Stimulated activated CD4-positive, alpha-beta T cell treated with anti-CD3 and anti-CD28 coated beads, Interleukin-2, amount 100 ng/mL, for 48 hours (primary cell): ENCODE results near the gene FPR1.
A peak's percentile ranks its signal among the peaks of the same experiment; 100 is the strongest.

Experiments
- DNase-seq, 2 donors: peaks; one replicate each; pipeline ENCODE4 v3.0.0-alpha.2; 2020

The FPR1 gene, protein sequence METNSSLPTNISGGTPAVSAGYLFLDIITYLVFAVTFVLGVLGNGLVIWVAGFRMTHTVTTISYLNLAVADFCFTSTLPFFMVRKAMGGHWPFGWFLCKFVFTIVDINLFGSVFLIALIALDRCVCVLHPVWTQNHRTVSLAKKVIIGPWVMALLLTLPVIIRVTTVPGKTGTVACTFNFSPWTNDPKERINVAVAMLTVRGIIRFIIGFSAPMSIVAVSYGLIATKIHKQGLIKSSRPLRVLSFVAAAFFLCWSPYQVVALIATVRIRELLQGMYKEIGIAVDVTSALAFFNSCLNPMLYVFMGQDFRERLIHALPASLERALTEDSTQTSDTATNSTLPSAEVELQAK

DNA sequence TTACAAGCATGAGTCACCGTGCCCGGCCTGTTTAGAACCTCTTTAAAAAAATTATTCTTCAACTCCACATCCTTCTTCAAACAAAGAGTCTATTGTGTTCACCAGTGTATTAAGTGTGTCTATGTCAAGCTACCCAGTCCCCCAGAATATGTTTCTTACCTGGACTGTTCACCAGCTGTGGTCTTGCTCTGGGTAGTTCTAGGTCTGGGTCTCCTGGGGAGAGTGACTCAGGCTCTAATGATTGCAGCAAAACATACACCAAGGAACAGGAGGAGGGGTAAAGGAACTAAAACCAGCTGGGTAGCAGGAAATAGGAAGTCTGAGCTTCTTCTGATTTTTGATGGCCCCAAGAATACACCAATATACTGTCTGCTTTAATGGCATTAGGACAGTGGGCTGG, at the start of gene FPR1:
Gene FPR1, minus strand, starts transcription at position 224 of the 400 bp plus-strand sequence. CDS start 4,884 bp downstream, outside the sequence.
- DNase-seq, result no peak

DNA sequence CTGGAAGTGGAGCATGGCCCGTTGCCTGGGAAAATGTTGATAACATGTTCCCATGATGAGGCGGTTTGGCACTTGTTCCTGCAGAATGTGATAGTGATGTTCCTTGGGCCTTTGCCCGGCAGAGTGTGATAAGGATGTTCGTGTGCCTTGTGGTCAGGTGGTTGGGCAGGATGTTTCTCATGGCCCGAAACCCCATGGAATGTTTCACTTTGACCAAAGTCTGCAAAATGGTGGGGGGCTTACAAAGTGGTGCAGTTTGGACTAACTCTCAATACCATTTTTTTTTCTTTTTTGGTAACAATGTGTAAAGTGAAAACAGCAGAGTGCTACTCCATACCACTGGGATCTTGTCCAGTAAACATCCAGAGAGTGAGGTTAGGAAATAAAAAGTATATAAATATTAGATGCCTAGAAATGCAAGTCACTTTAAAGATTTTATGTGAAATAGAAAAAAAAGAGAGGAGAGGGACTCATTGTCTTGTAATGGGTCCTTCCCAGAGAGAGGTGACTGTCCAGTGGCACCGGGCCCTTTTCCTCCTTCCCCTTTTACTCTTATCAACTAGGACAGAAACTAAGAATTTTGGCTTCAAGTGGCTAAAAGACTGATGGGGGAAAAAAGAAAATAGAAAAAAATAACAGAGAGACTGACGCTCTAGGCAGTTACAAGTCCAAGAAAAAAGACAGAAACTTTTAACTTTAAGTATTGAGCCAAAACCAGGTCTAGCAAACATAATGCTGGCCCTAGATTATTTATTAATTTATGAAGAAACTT, 49.0 kb upstream of the FPR1 start:
- no peak for DNase-seq

DNA sequence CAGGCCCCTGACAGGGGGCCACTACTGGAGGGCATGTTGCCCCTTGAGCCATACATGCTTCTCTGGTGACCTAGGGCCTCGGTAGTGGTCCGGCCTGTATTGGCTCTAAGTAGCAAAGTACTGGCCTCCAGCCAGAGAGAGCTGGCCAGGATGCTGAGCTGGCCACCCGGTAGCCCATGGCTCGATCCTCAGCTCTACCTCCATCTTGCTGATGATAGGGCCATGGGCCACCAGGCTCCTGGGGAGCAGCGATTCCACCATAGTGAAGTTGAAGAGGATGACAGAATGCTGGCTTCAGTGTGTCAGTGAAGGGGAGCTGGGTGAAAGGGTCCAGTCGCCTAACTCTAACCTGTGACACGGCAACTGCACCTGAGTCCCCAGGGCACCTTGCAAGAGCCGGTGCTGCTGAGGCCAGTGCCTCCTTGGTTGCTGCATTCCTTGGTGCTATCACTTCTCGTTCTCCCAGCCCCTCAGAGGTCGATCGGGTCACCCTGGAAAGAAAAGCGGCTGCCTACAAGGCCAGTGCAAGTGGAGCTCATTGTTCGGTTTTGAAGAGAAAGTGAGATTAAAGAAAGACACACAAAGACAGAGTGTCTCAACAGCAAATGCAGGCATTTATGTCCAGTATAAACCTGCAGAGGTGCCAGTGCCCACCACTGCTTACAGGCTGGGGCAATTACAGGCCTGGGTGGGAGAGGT, 48.2 kb upstream of the FPR1 start:
- DNase-seq, result no peak

DNA sequence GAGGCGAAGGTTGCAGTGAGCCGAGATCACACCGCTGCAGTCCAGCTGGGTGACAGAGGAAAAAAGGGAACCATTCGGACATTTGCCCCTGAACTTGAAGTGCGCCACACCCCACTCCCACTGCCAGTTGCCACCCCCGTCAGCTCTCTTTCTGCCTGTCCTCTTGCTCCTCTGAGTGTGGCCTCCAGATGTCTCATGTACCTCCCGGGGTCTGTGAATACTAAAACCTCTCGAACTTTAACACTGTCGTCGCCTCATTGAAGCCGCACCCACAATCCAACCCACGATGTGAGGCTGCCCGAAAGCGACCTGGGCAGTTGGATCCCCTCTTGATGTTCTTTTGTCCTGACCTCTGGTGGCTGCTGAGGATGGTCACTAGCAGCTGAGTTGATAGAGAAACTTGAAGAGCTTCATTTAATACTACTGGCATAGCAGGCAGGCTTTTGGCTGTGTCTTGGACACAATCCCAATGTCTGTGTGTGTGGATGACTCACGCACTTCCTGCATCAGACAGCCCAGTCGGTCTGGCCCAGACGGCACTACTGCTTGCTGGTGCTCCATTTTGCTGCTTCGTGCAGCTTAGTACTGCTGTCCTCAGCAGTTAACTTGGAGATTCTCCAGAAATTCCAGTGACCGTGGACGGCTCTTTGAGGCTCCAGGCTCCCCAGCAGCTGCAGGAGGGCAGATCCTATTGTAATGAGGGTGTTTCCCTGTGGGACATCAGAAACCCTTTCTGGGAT, 47.5 kb upstream of the FPR1 start:
- DNase-seq, result no peak

DNA sequence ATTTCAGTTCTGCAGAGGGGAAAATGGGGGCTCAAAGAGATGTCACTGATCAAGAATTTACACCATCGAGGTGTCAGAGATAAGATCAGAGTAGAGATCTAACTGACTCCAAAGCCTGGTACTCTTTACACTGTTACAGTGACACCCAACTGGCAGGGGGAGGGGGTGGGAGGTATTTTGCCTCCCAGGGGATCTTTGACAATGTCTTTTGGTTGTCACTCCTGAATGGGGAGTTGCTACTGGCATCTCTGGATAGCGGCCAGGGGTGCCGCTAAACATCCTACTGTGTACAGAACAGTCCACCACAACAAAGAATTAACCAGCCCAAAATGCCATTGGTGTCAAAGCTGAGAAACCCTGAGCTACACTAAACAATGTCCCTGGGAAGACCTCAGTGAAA, 46.4 kb upstream of the FPR1 start:
- no peak for DNase-seq

DNA sequence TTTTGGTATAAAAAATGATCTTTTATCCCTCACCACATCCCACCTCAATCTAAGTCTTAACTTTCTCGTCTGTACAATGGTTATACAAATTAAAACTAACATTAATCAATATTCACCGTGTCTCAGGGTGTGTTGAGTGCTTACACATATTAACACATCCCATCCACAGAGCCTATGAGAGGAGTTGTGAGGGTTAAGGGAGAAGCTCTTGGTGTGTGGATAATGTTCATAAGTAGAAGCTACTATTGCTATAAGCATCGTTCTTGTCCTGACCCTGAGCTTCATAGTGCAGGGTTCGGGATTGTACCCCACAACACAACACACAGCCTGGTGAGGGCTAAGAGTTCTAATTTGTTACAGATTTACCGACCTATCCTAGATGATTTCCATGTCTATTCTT, 45.8 kb upstream of the FPR1 start:
- DNase-seq, result no peak

DNA sequence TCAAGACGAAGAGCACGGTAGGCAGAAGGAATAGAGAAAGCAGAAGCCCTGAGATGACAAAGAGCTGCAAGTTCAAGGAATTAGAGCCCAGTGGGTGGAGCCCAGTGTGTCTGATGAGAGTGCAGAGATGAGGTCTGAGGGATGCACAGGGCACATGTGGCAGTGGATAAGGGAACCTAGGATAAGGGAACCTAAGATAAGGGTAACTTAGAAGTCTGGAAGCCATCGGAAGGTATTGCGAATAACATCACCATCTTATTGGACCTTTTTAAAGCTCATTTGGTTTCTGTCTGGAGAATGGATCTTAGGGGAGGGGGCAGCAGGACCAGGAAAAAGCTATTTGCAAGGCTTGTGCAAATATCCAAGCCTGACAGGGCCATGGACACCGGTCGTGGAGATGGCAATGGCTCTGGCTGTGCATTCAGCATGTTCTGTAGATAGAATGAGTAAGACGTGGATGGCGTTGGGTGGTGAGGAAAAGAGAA, 44.6 kb upstream of the FPR1 start:
- no peak for DNase-seq

DNA sequence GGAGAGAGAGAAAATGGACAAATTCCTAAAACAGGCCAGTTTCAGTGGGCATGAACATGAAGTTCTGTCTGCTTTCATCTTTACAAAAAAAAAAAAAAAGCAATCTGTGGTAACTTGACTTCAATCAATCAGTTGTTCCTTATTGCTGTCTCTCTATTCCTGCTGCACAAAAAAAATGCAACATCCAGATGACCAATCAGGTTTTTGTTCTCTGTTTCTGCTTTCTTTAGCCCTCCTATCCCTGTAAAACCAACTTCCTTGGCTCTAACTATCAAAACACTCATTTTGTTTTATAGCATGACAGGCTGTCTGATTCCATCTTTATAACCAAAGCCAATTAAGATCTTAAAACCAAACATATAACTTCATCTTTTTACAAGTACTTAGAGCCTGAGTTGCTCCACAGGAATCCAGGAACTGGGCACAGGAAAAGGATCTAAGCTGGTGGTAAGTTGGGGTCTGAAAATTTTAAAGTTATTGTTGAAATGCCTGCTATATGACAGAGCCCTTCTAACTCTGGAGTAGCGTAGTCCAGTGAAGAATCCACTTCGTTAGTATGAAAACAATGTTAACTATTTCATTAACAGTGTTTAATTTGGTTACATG, 43.3 kb upstream of the FPR1 start, which contains the start of gene FPR3:
Gene FPR3, plus strand, starts transcription at position 273 of the 606 bp plus-strand sequence. CDS start 28,592 bp downstream, outside the sequence.
- DNase-seq, result no peak

DNA sequence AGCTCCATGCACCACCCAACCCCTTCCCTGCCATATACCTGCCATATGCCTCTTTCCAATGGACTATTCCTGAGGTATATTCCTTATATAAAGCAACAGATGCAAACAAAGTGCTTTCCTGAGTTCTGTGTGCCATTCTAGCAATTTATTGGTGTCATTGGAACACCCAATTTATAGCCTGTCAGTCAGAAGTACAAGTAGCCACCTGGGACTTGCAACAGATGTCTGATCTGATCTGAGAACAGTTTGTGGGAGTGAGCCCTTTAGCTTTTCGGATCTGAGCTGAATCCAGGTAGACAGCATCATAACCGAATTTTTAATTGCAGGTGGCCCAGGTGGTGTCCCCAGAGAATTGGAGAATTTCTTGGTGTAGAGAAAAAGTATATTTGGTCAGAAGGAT, 42.3 kb upstream of the FPR1 start:
- no peak for DNase-seq

DNA sequence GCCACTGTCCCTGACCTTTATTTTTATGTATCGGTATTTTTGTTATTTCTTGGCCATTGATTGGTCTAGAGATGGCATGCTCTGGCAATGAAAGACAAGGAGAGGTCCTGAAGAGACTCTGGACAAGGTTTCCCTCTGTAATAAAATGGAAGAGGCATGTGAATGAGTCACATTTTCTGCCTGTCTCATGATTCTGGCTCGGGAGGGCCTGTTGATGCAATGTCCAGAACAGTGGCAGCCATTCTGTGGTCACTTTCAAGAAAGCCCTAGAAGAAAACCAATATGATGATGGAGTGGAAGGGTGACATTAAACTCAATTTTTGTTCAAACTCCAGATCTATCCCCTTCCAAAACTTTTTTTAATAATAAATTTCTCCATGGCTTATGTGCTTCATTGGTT, 41.3 kb upstream of the FPR1 start:
- DNase-seq, result no peak

DNA sequence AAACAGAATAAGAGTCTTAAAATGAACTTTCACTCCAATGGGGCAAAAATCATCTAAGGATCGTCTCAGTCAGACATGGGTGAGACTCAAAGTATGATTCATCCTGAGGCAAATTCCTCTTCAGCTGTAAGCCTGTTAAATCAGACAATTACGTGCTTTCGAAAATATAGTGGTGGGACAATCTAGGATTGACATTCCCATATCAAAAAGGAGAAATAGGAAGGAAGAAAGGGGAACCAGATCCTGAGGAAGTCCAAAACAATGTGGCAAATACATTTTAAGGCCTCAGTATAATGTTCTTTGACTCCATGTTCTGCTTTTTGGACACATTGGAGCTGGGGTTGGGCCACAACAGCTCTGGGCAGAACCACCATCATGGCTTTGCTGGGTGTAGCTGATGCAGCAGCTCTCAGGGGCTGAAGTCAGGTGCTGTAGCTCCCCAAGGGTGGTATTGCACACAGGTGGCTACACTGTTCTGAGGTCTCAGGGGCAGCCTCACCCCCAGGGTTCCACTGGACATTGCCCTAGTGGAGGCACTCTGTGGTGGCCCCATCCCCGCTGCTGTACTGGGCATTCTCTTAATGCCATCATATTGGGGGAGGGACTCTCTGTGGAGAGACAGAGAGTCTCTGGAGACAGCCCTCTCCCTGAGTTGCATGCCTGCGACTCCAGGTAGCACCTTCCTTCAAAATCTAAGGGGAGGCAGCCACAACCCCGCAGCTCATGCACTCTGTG, 37.5 kb upstream of the FPR1 start:
- no peak for DNase-seq

DNA sequence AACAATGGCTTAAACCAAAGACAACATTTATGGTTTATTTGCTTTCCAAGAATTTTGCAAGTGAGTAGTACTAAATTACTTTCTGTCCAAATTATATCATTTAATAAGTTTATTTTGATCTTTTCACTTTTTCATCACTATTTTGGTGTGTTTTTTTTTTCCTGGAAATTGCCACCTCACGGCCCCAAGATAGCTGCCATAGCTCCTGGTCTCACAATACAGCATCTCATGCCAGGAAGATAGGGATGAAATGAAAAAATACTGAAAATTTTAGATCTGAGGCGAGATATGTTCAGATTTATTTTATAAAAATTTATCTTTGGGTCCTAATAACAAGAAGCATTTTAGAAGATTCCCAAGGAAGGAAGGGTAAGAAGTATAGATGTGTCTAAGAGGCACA, 36.4 kb upstream of the FPR1 start:
- no peak for DNase-seq

DNA sequence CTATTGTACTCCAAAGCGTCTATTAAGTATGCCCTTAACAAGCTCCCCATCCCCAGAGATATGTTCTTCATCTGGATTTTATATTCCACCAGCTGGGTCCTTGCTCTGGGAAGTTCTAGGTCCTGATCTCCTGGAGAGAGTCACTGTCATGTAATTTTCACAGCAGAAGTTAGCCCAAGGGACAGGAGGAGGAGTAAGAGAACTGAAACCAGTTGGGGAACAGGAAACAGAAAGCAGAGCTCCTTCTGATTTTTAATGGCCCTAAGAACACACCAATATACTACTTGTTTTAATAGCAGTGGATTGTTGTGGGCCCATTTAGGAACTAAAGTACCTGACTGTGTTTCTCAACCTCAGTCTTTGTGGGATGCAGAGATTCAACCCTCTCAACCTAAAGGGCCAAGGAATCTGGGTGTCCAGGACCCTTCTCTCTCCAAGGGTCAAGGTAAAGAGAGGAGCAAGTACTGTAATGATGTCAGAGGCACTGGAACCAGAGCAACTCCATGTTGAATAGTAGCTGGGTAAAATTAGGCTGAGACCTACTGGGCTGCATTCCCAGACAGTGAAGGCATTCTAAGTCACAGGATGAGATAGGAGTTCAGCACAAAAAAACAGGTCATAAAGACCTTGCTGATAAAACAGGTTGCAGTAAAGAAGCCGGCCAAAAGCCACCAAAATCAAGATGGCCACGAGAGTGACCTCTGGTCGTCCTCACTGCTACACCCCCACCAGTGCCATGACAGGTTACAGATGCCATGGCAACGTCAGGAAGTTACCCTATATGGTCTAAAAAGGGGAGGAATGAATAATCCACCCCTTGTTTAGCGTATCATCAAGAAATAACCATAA, 35.2 kb upstream of the FPR1 start:
- no peak for DNase-seq

DNA sequence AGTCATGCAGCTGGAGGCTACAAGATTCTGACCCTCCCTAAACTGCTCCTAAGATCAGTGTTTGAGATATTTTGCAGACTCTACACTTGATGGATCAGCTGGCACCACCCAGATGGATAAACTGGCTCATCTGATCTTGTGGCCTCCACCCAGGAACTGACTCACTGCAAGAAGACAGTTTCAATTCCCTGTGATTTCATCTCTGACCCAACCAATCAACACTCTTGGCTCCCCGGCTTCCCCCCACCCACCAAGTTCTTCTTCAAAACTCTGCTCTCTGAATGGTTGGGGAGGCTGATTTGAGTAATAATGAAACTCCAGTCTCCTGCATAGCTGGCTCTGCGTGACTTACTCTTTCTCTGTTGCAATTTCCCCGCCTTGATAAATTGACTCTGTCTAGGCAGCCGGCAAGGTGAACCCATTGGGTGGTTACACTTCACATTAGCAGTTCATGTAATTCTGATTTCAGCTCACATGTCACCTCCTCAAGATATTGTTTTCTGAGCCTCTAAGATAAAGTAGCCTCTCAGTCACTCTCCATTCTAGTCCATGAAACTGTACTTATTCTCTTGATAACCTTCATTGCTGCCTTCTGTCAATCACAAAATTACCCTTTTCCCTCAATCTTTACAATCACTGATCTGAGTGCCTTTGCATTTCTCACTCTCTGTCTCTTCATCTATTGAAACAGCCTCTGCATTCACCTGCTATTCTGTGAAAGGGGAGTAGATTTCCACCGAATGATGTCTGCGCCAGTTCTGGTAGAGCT, 33.4 kb upstream of the FPR1 start:
- peak; percentile 35 to 36 for DNase-seq

DNA sequence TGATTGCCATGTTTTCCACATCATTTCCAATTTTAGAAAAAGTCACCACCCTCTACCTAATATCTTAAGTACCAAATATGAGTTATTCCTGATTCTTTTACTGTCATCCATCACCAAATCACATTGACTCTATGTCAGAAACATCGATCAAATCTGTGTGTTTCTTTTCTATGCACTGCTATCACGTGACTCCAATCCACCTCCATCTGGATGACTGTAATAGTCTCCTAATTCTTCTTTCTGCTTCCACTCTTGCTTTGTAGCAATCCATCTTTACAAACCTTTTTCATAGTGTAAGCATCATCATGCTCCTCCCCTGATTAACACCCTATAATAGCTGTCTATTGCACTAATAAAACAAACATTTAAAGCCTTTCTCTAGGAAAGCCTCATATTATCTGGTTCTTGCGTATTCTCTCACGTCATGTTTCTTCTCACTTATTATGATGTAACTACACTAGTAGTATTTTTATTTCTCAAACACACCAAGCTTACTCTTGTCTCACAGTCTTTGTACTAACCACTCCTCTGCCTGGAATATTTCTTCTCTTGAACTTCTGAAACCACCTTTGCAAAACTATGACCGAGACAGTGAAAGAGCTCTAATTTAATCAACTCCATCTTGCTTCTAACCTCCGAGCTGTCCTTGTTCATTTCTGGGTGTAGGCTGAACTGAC, 32.6 kb upstream of the FPR1 start:
- DNase-seq, result no peak

DNA sequence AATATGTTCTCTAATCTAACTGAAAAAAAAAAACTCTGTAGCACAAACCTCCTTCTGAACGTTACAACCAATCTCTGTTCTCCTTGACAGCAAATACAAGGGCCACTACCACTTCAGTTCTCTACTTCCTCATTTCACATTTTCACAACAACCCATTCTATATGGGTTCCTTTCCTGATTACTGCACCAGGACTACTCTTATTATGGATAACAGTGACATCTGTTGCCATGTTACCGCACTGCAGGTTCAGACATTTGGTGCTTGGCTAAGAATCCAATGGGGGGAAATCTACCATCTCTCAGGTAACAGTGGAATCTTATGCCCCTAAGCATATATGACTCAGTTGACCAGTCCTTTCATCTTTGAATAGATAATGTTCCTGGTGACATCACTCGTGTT, 31.7 kb upstream of the FPR1 start:
- DNase-seq, result no peak

DNA sequence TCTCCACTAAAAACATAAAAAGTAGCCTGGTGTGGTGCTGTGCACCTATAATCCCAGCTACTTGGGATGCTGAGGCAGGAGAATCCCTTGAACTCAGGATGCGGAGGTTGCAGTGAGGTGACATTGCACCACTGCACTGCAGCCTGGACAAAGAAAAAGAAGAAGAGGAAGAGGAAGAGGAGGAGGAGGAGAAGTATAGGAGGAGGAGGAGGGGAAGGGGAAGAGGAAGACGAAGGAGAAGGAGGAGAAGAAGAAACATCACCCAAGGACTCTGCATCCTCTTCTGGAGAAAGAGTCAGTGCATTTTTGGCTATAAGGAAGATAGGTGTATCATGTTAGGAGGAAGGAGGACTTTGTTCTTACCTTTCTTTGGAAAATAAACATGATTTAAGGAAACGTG, 30.3 kb upstream of the FPR1 start:
- DNase-seq, result no peak

DNA sequence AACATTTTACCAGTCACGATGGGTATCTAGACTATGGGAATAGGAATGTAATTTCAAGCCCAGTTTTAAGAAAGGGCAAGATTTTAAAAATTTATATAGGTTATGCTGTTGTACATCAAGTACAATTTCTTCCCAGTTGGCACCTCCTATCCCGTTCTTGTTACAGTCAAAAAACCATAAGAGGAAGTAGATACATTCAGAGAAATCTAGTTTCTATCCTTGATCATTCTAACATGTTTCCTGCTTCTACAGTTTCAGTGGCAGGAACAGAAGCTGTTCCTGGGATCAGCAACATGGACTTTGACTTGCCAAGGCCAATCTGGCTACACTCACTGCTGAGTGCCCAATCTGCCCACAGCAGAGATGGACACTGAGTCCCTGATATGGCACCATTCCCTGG, 28.6 kb upstream of the FPR1 start:
- DNase-seq, result no peak

DNA sequence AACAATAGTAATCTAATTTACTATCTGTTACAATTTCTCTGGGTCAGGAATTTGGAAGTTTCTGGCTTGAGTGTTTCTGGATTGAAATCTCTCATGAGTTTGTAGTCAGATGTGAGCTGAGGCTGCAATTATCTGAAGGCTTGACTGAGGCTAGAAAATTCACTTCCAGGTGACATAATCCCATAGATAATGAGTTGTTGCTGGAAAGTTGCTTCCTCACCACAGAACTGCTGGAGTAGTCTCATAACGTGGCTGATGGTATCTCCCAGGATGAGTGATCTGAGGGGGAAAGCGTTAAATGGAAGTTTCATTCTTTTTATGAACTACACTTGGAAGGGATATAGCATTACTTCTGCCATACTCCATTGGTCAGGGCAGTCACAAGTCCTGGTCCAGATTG, 28.0 kb upstream of the FPR1 start:
- DNase-seq, result no peak
